GM18870 (cell line): Measurements from ENCODE around the gene TPBGL.

Experiments
- ATAC-seq: cut with Tn5 transposase; IDR thresholded peaks from one replicate; pipeline ENCODE4 v1.9.1; 2021; ENCODE audit warnings: moderate library complexity; ENCODE audit not compliant: unreplicated experiment

TPBGL gene

DNA sequence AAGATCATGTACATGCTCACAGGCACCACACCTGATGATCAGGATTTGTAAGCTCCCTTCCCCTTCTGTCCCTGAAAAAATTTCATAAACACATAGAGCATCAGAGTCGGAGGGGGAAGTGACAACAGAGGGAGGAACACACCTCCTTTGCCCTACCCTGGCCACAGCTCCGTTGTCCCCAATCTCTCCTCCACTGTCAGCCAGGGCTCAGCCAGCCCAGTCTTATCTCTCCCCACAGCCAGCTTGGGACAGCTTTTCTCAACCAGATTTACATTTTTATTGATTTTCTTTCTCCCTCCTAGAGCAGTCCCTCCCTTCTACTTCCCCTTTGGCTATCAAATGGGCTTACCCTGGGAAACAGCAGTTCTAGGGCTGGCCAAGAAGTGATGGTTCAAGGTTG, 32.1 kb upstream of the TPBGL start:
- no peak for ATAC-seq

DNA sequence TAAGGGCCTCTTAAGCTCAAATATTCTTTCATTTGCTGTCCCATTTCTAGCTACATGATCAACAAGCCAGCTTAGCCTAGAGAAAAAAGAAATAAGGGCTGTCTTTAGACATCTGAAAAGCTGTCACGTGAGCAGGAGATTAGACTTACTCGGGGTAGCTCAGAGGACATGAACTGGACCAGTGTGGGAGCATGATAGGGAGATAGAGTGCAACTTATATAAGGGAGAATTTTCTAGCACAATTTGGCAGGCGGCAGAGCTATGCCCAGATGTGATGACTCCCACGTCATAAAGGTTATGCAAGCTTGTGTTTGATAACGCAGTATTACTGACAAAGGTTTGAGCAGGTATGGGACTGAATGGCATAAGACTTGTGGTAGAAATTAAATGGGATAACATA, 28.2 kb upstream of the TPBGL start:
- ATAC-seq: no peak

GRCh38 chr11:75214411-75214821, 26.2 kb upstream of the TPBGL start:
- no peak for ATAC-seq

- no peak for ATAC-seq
These were observed 25.7 kb upstream of the TPBGL start for GRCh38 chr11:75214843-75215242.

- ATAC-seq: no peak
These were observed 20.7 kb upstream of the TPBGL start for GRCh38 chr11:75219869-75220268.

GRCh38 chr11:75223954-75224643, 16.5 kb upstream of the TPBGL start:
- ATAC-seq: no peak

DNA sequence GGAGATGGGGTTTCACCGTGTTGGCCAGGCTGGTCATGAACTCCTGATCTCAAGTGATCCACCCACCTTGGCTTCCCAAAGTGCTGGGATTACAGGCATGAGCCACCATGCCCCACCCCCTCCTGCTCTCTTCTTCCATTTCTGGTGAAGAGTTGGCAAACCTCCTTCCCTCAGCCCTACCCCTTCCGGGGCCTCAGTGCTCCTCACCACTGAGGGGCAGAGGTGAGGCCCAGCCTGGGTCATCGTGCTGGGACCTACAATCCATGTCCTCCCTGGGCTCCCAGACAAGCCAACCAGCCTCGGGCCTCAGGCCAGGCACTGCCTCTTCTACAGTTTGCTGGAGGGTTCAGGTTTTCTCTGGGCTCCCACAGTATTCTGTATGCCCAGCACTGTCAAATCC, 14.8 kb upstream of the TPBGL start:
- ATAC-seq: no peak

DNA sequence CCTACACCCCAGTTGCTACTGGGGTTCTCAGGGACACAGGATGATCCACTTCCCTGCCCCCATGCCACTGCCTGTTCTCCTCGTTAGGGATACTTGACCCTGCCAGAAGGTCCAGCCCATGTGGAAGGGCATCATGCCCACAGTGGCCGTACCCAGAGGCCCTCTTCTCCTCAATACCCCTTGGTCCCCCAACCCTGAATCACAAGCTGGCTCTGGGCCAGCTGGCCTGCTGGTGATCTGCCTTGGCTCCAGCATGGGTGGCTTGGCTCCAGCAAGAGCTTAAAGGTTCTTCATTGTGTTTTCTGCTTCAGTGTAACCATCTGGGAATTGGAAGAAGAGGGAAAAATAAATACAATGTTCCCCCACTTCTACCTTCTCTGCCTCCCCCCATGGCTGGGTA, 11.1 kb upstream of the TPBGL start:
- ATAC-seq: no peak

DNA sequence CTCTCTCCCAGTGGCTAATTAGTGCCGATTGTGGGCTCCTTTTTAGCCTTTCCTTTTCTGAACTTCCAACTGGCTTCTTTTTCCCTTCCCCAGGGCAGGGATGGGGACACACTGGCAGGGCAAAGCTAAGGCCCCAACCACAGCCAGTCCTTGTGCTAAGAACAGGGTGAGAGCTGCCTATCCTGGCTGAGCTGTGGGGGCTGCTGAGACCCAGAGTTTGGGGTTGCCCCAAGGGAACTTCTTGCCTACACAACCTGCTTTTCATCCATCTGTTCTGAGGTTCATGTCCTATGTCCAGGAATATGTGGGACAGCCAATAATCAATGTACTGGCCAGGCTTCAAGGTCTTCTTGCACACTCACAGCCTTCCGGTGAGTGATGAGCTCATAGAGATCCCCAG, 10.0 kb upstream of the TPBGL start:
- ATAC-seq: no peak

GRCh38 chr11:75233754-75234172, 6.8 kb upstream of the TPBGL start:
- no peak for ATAC-seq

- no peak for ATAC-seq
These were observed 4.5 kb upstream of the TPBGL start for GRCh38 chr11:75236062-75236461.

DNA sequence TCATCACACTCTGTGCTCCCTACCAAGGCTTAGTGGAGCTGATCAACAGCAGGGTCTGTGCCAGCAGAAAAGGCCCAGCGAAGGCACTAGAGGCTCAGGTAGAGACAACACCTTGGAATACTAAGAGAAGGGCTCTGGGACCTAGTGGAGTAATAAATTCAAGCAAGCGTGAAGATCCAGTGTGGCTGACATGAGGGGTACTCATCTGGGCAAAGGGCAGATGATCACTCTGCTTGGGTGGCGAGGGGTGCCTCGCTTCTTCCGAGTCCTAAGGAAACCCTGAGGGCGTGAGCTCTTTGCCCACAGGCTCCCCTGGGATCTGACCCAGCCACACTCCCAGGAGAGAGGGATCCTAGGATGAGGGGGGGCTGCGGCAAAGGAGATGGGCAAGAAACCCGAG, 3.5 kb upstream of the TPBGL start:
- no peak for ATAC-seq

GRCh38 chr11:75238595-75239440, 1.8 kb upstream of the TPBGL start:
- no peak for ATAC-seq

DNA sequence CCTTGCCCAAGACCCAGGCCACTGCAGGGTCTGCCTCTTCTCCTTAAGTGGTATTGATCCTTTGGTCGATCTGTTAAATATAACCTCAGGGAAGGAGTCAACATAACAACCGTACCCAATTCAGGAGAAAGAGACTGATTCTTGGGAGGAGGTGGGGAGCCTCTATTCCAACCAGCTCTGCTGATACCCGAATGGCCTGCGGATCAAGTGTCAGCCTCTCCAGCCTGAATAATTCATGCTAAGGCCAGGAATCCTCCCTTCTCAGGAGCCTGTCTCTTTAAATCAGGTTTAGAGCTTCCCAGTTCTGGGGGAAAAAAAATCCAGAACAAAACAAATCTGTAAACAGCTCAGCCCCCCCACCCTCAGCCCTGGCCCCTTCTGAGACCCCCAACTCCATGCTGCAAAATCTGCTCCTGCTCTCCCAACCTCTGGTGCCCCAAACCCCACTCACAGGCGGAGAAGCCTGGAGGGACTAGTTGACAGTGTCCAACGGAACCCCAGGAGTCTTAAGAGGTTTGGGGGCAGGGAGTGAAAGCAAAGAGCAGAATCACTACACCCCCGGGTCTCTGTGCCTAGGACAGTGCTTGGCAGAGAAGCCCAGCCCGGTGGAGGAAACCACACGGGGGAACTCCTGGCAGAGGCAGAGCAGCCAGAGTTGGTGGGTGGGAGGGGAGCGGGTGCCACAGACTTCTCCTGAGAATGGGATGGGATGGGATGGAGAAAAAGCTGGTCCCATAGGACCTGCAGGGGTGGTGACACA, 863 bp upstream of the TPBGL start:
- ATAC-seq: no peak

DNA sequence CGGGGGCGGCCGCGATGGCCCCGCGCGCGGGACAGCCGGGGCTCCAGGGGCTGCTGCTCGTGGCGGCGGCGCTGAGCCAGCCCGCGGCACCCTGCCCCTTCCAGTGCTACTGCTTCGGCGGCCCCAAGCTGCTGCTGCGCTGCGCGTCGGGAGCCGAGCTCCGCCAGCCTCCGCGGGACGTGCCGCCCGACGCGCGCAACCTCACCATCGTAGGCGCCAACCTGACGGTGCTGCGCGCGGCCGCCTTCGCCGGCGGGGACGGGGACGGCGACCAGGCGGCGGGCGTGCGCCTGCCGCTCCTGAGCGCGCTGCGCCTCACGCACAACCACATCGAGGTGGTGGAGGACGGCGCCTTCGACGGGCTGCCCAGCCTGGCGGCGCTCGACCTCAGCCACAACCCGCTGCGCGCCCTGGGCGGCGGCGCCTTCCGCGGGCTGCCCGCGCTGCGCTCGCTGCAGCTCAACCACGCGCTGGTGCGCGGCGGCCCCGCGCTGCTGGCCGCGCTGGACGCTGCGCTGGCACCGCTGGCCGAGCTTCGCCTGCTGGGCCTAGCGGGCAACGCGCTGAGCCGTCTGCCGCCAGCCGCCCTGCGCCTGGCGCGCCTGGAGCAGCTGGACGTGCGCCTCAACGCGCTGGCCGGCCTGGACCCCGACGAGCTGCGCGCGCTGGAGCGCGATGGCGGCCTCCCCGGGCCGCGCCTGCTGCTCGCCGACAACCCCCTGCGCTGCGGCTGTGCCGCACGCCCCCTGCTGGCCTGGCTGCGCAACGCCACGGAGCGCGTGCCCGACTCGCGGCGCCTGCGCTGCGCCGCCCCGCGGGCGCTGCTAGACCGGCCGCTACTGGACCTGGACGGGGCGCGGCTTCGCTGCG, 697 bp downstream of the TPBGL start:
- ATAC-seq: no peak

DNA sequence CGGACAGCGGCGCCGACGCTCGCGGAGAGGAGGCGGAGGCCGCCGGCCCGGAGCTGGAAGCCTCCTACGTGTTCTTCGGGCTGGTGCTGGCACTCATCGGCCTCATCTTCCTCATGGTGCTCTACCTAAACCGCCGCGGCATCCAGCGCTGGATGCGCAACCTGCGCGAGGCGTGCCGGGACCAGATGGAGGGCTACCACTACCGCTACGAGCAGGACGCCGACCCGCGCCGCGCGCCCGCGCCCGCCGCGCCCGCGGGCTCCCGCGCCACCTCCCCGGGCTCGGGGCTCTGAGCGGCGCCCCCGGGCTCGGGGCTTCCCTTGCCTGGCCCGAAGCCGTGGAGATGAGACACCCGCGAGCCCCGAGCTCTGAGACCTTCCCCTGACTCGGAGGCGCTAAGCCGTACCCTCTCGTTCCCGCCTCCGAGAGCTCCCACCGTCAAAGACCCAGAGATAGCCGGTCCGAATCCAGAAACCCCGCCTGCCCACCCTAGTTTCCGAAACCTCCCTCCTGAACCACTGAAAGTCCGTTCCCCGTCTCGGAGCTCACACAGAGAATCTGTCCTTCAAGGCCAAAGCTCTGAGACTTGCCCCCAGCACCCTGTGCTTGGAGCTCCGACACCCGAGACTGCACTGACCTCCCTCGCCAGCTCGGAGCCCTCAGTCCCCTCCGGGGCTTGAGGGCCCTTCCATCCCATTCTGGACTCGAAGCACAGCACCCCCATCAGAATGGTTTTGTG, 1.5 kb downstream of the TPBGL start:
- no peak for ATAC-seq

GRCh38 chr11:75242722-75243600, 2.4 kb downstream of the TPBGL start:
- no peak for ATAC-seq

DNA sequence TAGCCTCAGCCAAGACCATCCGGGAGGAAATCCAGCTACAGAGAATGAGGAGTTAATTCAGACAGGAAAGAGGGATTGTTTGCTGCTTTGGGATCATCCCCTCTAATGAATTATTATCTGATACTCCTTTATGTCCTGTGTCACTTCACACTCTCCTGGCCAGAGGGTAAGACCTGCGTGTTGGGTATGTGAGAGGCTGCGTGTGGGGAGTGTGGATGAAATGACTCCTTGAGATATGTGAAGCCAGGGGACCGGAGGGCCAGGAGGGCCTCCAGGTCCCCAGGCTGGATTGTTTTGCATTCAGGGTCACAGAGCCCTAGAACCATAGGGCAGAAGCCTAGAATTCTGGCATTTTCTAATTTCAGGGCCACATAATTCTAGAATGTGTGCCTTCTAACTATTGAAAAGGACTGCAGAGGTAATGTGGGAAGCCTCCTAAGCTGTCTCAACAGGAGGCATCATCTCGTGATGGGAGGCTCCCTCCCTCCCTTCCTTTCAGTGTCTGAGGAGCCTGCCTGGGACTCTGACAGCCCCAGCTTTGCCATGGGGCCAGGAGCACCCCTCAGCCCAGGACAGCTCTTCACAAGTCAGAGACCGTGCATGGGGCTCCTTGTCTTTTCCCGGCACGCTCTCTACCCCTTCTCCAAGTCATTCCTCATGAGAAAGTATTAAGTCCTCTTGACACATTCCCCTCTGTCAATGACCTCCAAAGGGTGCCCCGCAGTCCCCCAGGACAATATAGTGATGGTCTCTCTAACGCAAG, 3.7 kb downstream of the TPBGL start:
- ATAC-seq: no peak
